ENCODE measurements around the gene LRPAP1.
"Not testable (repeated sequence)": the region's sequence is repeated elsewhere in the genome, so short reads cannot be mapped to it uniquely, and the experiment has no call there.

Gene LRPAP1

DNA sequence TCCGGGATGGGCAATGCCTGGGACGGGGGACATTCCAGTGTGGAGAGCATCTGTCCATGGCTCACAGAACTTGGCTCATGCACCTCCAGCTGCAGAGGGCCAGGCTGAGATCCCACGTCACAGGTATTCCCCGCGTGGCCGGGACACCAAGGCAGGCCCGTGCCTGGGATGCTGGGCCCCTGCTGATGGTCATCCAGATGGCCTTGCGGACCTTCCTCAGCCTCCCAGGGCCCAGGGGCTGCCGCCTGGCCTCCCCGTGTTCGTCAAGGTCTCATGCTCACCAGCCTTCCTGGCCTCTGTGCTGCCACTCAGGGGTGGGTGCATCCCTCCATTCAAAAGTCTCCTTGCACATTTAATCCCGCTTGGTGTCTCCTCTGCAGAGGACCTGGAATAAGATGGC lies 40.9 kb upstream of the LRPAP1 start:
- in situ Hi-C loops (cut with HindIII; ENCODE audit: low pct_ligation_motif_present, low sequenced_read_pairs) = no loop called here
- Histone ChIP-seq H3K27me3 (replicated peaks) (no peaks in the 10 kb centered on the region), H3K4me3 (ENCODE audit: low read depth, low read length) (no peak overlapping the region), H3K36me3 (replicated peaks) (no peaks in the 10 kb centered on the region), H3K27ac (no peak overlapping the region)
- no peak for TF ChIP-seq CTCF (IDR thresholded peaks at IDR 0.05; ENCODE audit: low read depth, low read length, missing control alignments)
- no peak for DNase-seq

DNA sequence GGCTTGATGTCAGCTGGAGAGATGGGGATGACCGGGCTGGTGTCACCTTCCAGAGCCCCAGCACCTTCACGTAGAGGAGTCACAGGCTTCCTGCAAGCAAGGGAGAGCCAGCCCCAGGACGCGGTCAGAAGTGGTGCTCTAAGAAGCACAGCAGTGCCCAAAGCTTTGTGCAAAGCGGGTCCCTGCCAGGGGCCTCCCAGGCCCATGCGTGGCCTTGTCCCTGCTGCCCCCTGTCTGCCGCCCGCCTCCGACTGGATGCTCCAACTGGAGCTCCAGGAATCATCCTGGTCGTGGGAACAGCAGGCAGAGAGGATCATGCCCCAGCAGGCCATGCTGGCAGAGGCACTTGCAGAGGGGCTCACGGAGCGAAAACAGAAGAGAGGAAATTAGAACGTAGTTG lies 40.1 kb upstream of the LRPAP1 start:
- DNase-seq = no peak
- no peaks in the 10 kb centered on the region for H3K27me3 ChIP-seq (replicated peaks)
- in situ Hi-C loops (cut with HindIII; ENCODE audit: low pct_ligation_motif_present, low sequenced_read_pairs) = no loop called here
- no peak overlapping the region for H3K4me3 ChIP-seq (ENCODE audit: low read depth, low read length)
- H3K27ac ChIP-seq = no peak overlapping the region
- no peak for TF ChIP-seq CTCF (IDR thresholded peaks at IDR 0.05; ENCODE audit: low read depth, low read length, missing control alignments)
- no peaks in the 10 kb centered on the region for H3K36me3 ChIP-seq (replicated peaks)

GRCh38 chr4:3571921-3572320 lies 39.7 kb upstream of the LRPAP1 start:
- Histone ChIP-seq H3K36me3 (replicated peaks) (no peaks in the 10 kb centered on the region), H3K27ac (no peak overlapping the region), H3K4me3 (ENCODE audit: low read depth, low read length) (no peak overlapping the region), H3K27me3 (replicated peaks) (no peaks in the 10 kb centered on the region)
- TF ChIP-seq CTCF (IDR thresholded peaks at IDR 0.05; ENCODE audit: low read depth, low read length, missing control alignments) = no peak
- no peak for DNase-seq
- in situ Hi-C loops (cut with HindIII; ENCODE audit: low pct_ligation_motif_present, low sequenced_read_pairs) = no loop called here

GRCh38 chr4:3570923-3571322 lies 38.7 kb upstream of the LRPAP1 start:
- DNase-seq; H3K27me3 ChIP-seq (replicated peaks); H3K36me3 ChIP-seq (replicated peaks); in situ Hi-C loops (cut with HindIII; ENCODE audit: low pct_ligation_motif_present, low sequenced_read_pairs); H3K4me3 ChIP-seq (ENCODE audit: low read depth, low read length); H3K27ac ChIP-seq: not testable (repeated sequence)

DNA sequence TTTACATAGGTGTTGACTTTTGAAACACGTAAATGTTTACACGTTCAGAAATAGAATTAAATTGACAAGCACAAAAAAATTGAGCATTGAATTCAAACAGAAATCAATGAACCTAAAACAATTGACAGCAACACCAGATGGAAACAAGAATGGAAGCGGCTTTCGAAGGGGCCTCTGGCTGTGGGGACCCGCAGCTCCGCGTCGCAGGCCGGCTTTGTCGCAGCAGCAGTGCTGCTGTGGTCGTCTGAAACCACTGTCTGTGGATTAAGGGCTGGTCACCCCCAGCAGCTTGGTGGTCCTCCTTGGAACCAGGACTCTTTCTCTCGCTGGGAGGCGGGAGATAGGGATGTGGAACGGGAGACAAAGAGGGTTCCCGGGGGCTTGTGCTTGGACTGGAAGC lies 37.4 kb upstream of the LRPAP1 start:
- H3K27me3 ChIP-seq (replicated peaks); H3K36me3 ChIP-seq (replicated peaks); in situ Hi-C loops (cut with HindIII; ENCODE audit: low pct_ligation_motif_present, low sequenced_read_pairs); H3K4me3 ChIP-seq (ENCODE audit: low read depth, low read length); H3K27ac ChIP-seq; DNase-seq: not testable (repeated sequence)

DNA sequence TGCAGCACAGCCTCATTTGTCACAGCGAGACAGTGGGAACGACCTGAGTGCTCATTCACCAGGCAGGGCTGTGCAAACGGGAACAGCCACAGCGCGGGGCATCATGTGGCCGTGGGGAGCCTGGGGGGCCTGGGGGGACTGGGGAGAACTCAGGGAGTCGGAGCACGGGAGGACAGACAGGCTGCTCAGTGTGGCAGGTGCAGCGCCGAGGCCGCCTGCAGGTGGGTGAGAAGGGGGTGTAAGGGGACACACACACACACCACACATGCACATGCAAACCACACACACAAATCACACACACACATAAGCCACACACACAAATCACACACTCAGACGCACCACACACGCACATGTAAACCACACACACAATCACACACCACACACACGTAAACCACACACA lies 34.5 kb upstream of the LRPAP1 start:
- H3K36me3 ChIP-seq (replicated peaks); H3K4me3 ChIP-seq (ENCODE audit: low read depth, low read length); H3K27ac ChIP-seq; in situ Hi-C loops (cut with HindIII; ENCODE audit: low pct_ligation_motif_present, low sequenced_read_pairs); DNase-seq; H3K27me3 ChIP-seq (replicated peaks): not testable (repeated sequence)

- H3K27ac ChIP-seq; in situ Hi-C loops (cut with HindIII; ENCODE audit: low pct_ligation_motif_present, low sequenced_read_pairs); H3K27me3 ChIP-seq (replicated peaks); H3K36me3 ChIP-seq (replicated peaks); H3K4me3 ChIP-seq (ENCODE audit: low read depth, low read length): not testable (repeated sequence)
- DNase-seq = peak; percentile 40
These were observed 34.1 kb upstream of the LRPAP1 start for GRCh38 chr4:3566301-3566700.

GRCh38 chr4:3564948-3565347 lies 32.7 kb upstream of the LRPAP1 start:
- H3K27me3 ChIP-seq (replicated peaks); H3K36me3 ChIP-seq (replicated peaks); DNase-seq; H3K4me3 ChIP-seq (ENCODE audit: low read depth, low read length); in situ Hi-C loops (cut with HindIII; ENCODE audit: low pct_ligation_motif_present, low sequenced_read_pairs); H3K27ac ChIP-seq: not testable (repeated sequence)

GRCh38 chr4:3563403-3563802 lies 31.2 kb upstream of the LRPAP1 start:
- DNase-seq = no peak
- H3K4me3 ChIP-seq (ENCODE audit: low read depth, low read length) = no peak overlapping the region
- H3K36me3 ChIP-seq (replicated peaks) = no peaks in the 10 kb centered on the region
- H3K27ac ChIP-seq = no peak overlapping the region
- H3K27me3 ChIP-seq (replicated peaks) = no peaks in the 10 kb centered on the region
- no peak for TF ChIP-seq CTCF (IDR thresholded peaks at IDR 0.05; ENCODE audit: low read depth, low read length, missing control alignments)
- in situ Hi-C loops (cut with HindIII; ENCODE audit: low pct_ligation_motif_present, low sequenced_read_pairs) = no loop called here

GRCh38 chr4:3562127-3562526 lies 29.9 kb upstream of the LRPAP1 start:
- H3K36me3 ChIP-seq (replicated peaks); H3K27ac ChIP-seq; DNase-seq; H3K27me3 ChIP-seq (replicated peaks); H3K4me3 ChIP-seq (ENCODE audit: low read depth, low read length); in situ Hi-C loops (cut with HindIII; ENCODE audit: low pct_ligation_motif_present, low sequenced_read_pairs): not testable (repeated sequence)

- H3K27me3 ChIP-seq (replicated peaks); in situ Hi-C loops (cut with HindIII; ENCODE audit: low pct_ligation_motif_present, low sequenced_read_pairs): not testable (repeated sequence)
These were observed 28.2 kb upstream of the LRPAP1 start for GRCh38 chr4:3560465-3560864.

More at GRCh38 chr4:3560465-3560864, 28.2 kb upstream of the LRPAP1 start:
- DNase-seq; H3K4me3 ChIP-seq (ENCODE audit: low read depth, low read length); H3K27ac ChIP-seq; H3K36me3 ChIP-seq (replicated peaks): not testable (repeated sequence)
